HepG2 (cell line): Measurements from ENCODE around the gene GOT1. TPM values are rescaled to one million over a fixed set of nuclear protein-coding genes. Genes with fewer than 3 reads are reported as not detected.

Experiments used
- ATAC-seq: fragments of 200-7000 bp; cut with Tn5 transposase; 3 replicates; pipeline ENCODE4 v1.9.1; 2020; ENCODE audit warnings: mild to moderate bottlenecking, moderate library complexity
- BruUV-seq: library from RNA; stranded (reverse); fragments of 400-500 nt; replicated peaks from 2 replicates; lab custom pipeline; 2021; lab: Mats Ljungman, UMichigan
- CTCF ChIA-PET: fragments of 300-600 bp; formaldehyde crosslinking; extraction: SDS; loops from one replicate; lab custom pipeline; 2021; ENCODE audit warnings: low total read pairs, inconsistent platforms, low intra/inter-chr PET ratio; lab: Yijun Ruan, JAX
- POLR2A ChIA-PET: fragments of 350-600 bp; sonication (Branson Sonifier 250); formaldehyde crosslinking; loops from one replicate; lab custom pipeline; 2020; ENCODE audit warnings: antibody characterized with exemption, inconsistent platforms; lab: Yijun Ruan, JAX
- DNase-seq: peaks from one replicate; pipeline ENCODE4 v3.0.0-alpha.2; 2015; ENCODE audit warnings: low spot score
- FAIRE-seq: peaks from 3 replicates; lab custom pipeline; 2011; peaks lifted over from hg19 to GRCh38; lab: Jason Lieb, UNC
- H2AFZ ChIP-seq: one replicate; pipeline ENCODE4 v1.6.1; 2011; ENCODE audit warnings: low read length, inconsistent platforms
- H3K27ac ChIP-seq: fragments of 300-600 bp; 3 replicates; pipeline ENCODE4 v1.8.0; 2011; ENCODE audit warnings: mixed run types, mild to moderate bottlenecking, mixed read lengths, low read length, inconsistent platforms; ENCODE audit not compliant: insufficient read depth; ENCODE audit errors: extremely low read length
- H3K27me3 ChIP-seq, 2 experiments: fragments of 200-600 bp in 1 of 2; 2 replicates in 1 of 2; 3 replicates in 1 of 2; pipeline versions ENCODE4 v1.6.0 to v1.8.0; 2011; ENCODE audit warnings: low read length in 2 of 2, mild to moderate bottlenecking in 2 of 2, moderate library complexity in 2 of 2, inconsistent platforms in 1 of 2; ENCODE audit not compliant: insufficient read depth in 2 of 2, control insufficient read depth in 1 of 2
- H3K36me3 ChIP-seq, 2 experiments: fragments of 200-600 bp in 1 of 2; replicated peaks in 1 of 2; 2 replicates in 1 of 2; 3 replicates in 1 of 2; pipeline versions ENCODE4 v1.5.1 to v1.8.0; 2011; ENCODE audit warnings: low read length in 2 of 2, inconsistent platforms in 1 of 2; ENCODE audit not compliant: insufficient read depth in 2 of 2, control insufficient read depth in 1 of 2
- H3K4me1 ChIP-seq: 2 replicates; pipeline ENCODE4 v1.5.1; 2012; ENCODE audit warnings: low read length, inconsistent platforms; ENCODE audit not compliant: insufficient read depth
- H3K4me2 ChIP-seq: 2 replicates; pipeline ENCODE4 v1.6.0; 2011; ENCODE audit warnings: low read depth, low read length, inconsistent platforms
- H3K4me3 ChIP-seq, 3 experiments: fragments of 200-600 bp in 1 of 3; sonication (generic), shearing (Covaris generic) in 1 of 3; replicated peaks in 1 of 3; 2 replicates each; pipeline ENCODE4 v1.5.1; 2011 to 2016; ENCODE audit warnings: low read length in 3 of 3, inconsistent platforms in 2 of 3, low read depth in 2 of 3, mild to moderate bottlenecking in 2 of 3, control low read depth in 1 of 3, mixed read lengths in 1 of 3; ENCODE audit not compliant: insufficient read depth in 1 of 3
- H3K79me2 ChIP-seq: one replicate; pipeline ENCODE4 v1.6.1; 2011; ENCODE audit warnings: low read length, inconsistent platforms; ENCODE audit not compliant: insufficient read depth
- H3K9ac ChIP-seq: 2 replicates; pipeline ENCODE4 v1.6.0; 2011; ENCODE audit warnings: mild to moderate bottlenecking, low read depth, low read length, inconsistent platforms; ENCODE audit not compliant: insufficient read depth
- H3K9me3 ChIP-seq: 2 replicates; pipeline ENCODE4 v1.5.1; 2012; ENCODE audit warnings: mild to moderate bottlenecking, low read length
- H4K20me1 ChIP-seq: 2 replicates; pipeline ENCODE4 v1.6.0; 2011; ENCODE audit warnings: inconsistent platforms, mild to moderate bottlenecking, low read length, moderate library complexity; ENCODE audit not compliant: insufficient read depth
- FOXP4 ChIP-seq: sonication (generic); formaldehyde crosslinking; IDR thresholded peaks from 2 replicates; pipeline ENCODE4 v1.4.0; 2020; ENCODE audit warnings: missing genetic modification reagents
- IRX3 ChIP-seq: sonication (generic); formaldehyde crosslinking; IDR thresholded peaks from 2 replicates; pipeline ENCODE4 v1.8.1; 2023; ENCODE audit warnings: mild to moderate bottlenecking, low read depth, missing genetic modification reagents, borderline replicate concordance
- ISX ChIP-seq: sonication (generic); formaldehyde crosslinking; conservative IDR thresholded peaks from 2 replicates; pipeline ENCODE4 v1.5.0; 2020; ENCODE audit warnings: missing genetic modification reagents
- JUN ChIP-seq: sonication (generic); formaldehyde crosslinking; IDR thresholded peaks from 2 replicates; pipeline ENCODE4 v1.4.0; 2020; ENCODE audit warnings: mild to moderate bottlenecking, missing genetic modification reagents
- POGK ChIP-seq: sonication (generic); formaldehyde crosslinking; conservative IDR thresholded peaks from 2 replicates; pipeline ENCODE4 v1.8.0; 2022; ENCODE audit warnings: mild to moderate bottlenecking, moderate library complexity, missing genetic modification reagents
- SIX1 ChIP-seq: sonication (generic); formaldehyde crosslinking; IDR thresholded peaks from 2 replicates; pipeline ENCODE4 v1.4.0; 2020; ENCODE audit warnings: missing genetic modification reagents, borderline replicate concordance
- SP5 ChIP-seq: IDR thresholded peaks from 2 replicates; pipeline ENCODE4 v1.6.1; 2016; ENCODE audit warnings: low read depth, borderline replicate concordance
- U2AF2 ChIP-seq: fragments of 200-400 bp; formaldehyde crosslinking; IDR thresholded peaks from 2 replicates; pipeline ENCODE4 v1.6.1; 2017; ENCODE audit warnings: low read depth, mild to moderate bottlenecking, low read length
- ZBTB46 ChIP-seq: sonication (generic); formaldehyde crosslinking; IDR thresholded peaks from 2 replicates; pipeline ENCODE4 v1.4.0; 2020; ENCODE audit warnings: mild to moderate bottlenecking, missing genetic modification reagents, borderline replicate concordance
- ZNF235 ChIP-seq: sonication (generic); formaldehyde crosslinking; IDR thresholded peaks from 2 replicates; pipeline ENCODE4 v1.8.1; 2023; ENCODE audit warnings: mild to moderate bottlenecking, missing genetic modification reagents, borderline replicate concordance
- ZNF335 ChIP-seq: sonication (generic); formaldehyde crosslinking; IDR thresholded peaks from 2 replicates; pipeline ENCODE4 v1.4.0; 2020; ENCODE audit warnings: missing genetic modification reagents
- ZNF34 ChIP-seq: sonication (generic); formaldehyde crosslinking; IDR thresholded peaks from 2 replicates; pipeline ENCODE4 v1.4.0; 2020; ENCODE audit warnings: mild to moderate bottlenecking, missing genetic modification reagents, borderline replicate concordance
- WGBS: methylation state at CpG from one replicate; pipeline ENCODE4 v1.1.6; 2017; ENCODE audit warnings: low lambda C conversion rate; 5-methylcytosine and 5-hydroxymethylcytosine counted together
- in situ Hi-C: cut with HindIII; loops from 2 replicates; pipeline ENCODE4 v1.10.0; 2017; ENCODE audit warnings: low pct_unique_long_range_greater_than_20kb; ENCODE audit not compliant: extremely low pct_ligation_motif_present
- intact Hi-C: fragments of 100-400 bp; cut with micrococcal nuclease; formaldehyde crosslinking; loops from one replicate; pipeline ENCODE4 v1.10.0; 2022; ENCODE audit not compliant: unreplicated experiment
- polyA plus RNA-seq, 8 experiments: library from polyadenylated mRNA; depleted of rRNA in 3 of 8; stranded (reverse) in 7 of 8; unstranded in 1 of 8; fragments of >200 nt; fragmentation: Illumina TruSeq in 4 of 8; extraction: Trizol in 4 of 8; gene quantifications; 2 replicates each; pipeline versions ENCODE4 v1.2.1 to v1.2.3, GENCODE V29; 2011 to 2016; ENCODE audit warnings: low read depth in 4 of 8, missing spikeins in 1 of 8, mixed read lengths in 1 of 8; ENCODE audit not compliant: insufficient read depth in 1 of 8
- total RNA-seq, 5 experiments: library from RNA; depleted of rRNA; stranded (reverse); fragments of >200 nt; fragmentation: Illumina TruSeq; extraction: Trizol; gene quantifications; 2 replicates each; pipeline ENCODE4 v1.2.3, GENCODE V29; 2016; ENCODE audit warnings: low read depth in 1 of 5
- TF ChIP-seq, protein P1 (sequence below): sonication (generic); formaldehyde crosslinking; IDR thresholded peaks from 2 replicates; pipeline ENCODE4 v1.5.1; 2020; ENCODE audit warnings: mild to moderate bottlenecking, missing genetic modification reagents, borderline replicate concordance

Gene GOT1
- total and polyA plus RNA-seq, 2 of the 13 experiments (the other 11 are each of a cell fraction or from before 2014, with no cell fraction given): 81.2 to 102 TPM

DNA sequence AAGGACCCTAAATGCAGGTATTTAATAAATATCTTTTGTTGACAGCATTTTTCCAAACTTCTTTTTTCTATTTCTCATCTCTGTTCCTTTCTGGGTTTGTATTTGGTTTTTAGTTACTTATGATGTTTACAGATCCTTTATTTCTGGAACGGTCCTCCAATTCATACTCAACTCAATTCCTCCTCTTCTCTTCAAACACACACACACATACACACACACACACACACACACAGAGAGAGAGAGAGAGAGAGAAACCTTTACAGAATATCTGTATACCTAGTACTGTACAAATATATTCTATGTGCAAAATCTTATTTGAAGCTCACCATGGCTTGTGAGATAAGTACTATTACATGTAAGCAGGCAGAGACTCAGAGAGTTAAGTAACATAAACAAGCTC is 21.6 kb upstream of the GOT1 start:
- in situ Hi-C loops: no loop called here
- 34% methylated on average over 1 of the region's 1 CpG for WGBS
- DNase-seq: no peak
- Histone ChIP-seq H3K27ac (no peak overlapping the region), H2AFZ (no peak overlapping the region), H3K79me2 (no peaks in the 10 kb centered on the region), H3K27me3 (peaks cover 4 to 26% of the 10 kb centered on the region in 2 experiments; a peak in 4 of 5 replicates), H3K9me3 (no peaks in the 10 kb centered on the region), H3K4me1 (peaks cover 33% of the 10 kb centered on the region), H3K4me2 (no peak overlapping the region), H3K36me3 (no peaks in the 10 kb centered on the region), H3K4me3 (no peak overlapping the region), H4K20me1 (no peaks in the 10 kb centered on the region), H3K9ac (no peak overlapping the region)
- intact Hi-C loops: no loop called here
- FAIRE-seq: no peak
- ATAC-seq: no peak
- ChIA-PET CTCF (no interaction called here), POLR2A (interaction anchor here (1.4 to 1.6 kb wide), 2 partner anchors 22 to 32 kb away, joined by 3 to 5 read pairs; partner anchors contain the start of gene GOT1)
- no TSS peak for BruUV-seq
- TF ChIP-seq ISX (CRISPR knock-in tag) (no peak), SP5 (CRISPR knock-in tag) (no peak), POGK (no peak), ZBTB46 (no peak), U2AF2 (no peak), SIX1 (no peak), JUN (no peak), ZNF335 (CRISPR knock-in tag) (no peak), FOXP4 (CRISPR knock-in tag) (no peak), ZNF235 (no peak), IRX3 (CRISPR knock-in tag) (no peak), ZNF34 (no peak)
- TF ChIP-seq, protein P1, sequence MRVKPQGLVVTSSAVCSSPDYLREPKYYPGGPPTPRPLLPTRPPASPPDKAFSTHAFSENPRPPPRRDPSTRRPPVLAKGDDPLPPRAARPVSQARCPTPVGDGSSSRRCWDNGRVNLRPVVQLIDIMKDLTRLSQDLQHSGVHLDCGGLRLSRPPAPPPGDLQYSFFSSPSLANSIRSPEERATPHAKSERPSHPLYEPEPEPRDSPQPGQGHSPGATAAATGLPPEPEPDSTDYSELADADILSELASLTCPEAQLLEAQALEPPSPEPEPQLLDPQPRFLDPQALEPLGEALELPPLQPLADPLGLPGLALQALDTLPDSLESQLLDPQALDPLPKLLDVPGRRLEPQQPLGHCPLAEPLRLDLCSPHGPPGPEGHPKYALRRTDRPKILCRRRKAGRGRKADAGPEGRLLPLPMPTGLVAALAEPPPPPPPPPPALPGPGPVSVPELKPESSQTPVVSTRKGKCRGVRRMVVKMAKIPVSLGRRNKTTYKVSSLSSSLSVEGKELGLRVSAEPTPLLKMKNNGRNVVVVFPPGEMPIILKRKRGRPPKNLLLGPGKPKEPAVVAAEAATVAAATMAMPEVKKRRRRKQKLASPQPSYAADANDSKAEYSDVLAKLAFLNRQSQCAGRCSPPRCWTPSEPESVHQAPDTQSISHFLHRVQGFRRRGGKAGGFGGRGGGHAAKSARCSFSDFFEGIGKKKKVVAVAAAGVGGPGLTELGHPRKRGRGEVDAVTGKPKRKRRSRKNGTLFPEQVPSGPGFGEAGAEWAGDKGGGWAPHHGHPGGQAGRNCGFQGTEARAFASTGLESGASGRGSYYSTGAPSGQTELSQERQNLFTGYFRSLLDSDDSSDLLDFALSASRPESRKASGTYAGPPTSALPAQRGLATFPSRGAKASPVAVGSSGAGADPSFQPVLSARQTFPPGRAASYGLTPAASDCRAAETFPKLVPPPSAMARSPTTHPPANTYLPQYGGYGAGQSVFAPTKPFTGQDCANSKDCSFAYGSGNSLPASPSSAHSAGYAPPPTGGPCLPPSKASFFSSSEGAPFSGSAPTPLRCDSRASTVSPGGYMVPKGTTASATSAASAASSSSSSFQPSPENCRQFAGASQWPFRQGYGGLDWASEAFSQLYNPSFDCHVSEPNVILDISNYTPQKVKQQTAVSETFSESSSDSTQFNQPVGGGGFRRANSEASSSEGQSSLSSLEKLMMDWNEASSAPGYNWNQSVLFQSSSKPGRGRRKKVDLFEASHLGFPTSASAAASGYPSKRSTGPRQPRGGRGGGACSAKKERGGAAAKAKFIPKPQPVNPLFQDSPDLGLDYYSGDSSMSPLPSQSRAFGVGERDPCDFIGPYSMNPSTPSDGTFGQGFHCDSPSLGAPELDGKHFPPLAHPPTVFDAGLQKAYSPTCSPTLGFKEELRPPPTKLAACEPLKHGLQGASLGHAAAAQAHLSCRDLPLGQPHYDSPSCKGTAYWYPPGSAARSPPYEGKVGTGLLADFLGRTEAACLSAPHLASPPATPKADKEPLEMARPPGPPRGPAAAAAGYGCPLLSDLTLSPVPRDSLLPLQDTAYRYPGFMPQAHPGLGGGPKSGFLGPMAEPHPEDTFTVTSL: no peak
